Neuronal stem cell (in vitro differentiated cells): ENCODE measurements around the gene CCDC201.

Experiments
- DNase-seq: peaks from one replicate; pipeline ENCODE4 v3.0.0-alpha.2; 2013; ENCODE audit warnings: low spot score
- H2AFZ ChIP-seq: one replicate; pipeline ENCODE4 v1.6.1; 2013; ENCODE audit warnings: mild to moderate bottlenecking, low read length, inconsistent platforms
- H2AK5ac ChIP-seq: 2 replicates; pipeline ENCODE4 v1.6.1; 2013; ENCODE audit warnings: low read depth, mild to moderate bottlenecking, inconsistent platforms, low read length, moderate library complexity, mixed read lengths
- H2BK120ac ChIP-seq: 2 replicates; pipeline ENCODE4 v1.6.1; 2013; ENCODE audit warnings: low read depth, mild to moderate bottlenecking, inconsistent platforms, low read length, moderate library complexity, mixed read lengths
- H2BK12ac ChIP-seq: one replicate; pipeline ENCODE4 v1.6.1; 2013; ENCODE audit warnings: low read length, inconsistent platforms
- H2BK15ac ChIP-seq: 2 replicates; pipeline ENCODE4 v1.6.1; 2013; ENCODE audit warnings: mild to moderate bottlenecking, low read length, inconsistent platforms, mixed read lengths
- H2BK5ac ChIP-seq: one replicate; pipeline ENCODE4 v1.6.1; 2013; ENCODE audit warnings: inconsistent platforms, mild to moderate bottlenecking, low read length, moderate library complexity
- H3K14ac ChIP-seq: one replicate; pipeline ENCODE4 v1.6.1; 2013; ENCODE audit warnings: low read length, inconsistent platforms
- H3K18ac ChIP-seq: 2 replicates; pipeline ENCODE4 v1.6.1; 2013; ENCODE audit warnings: low read length, inconsistent platforms
- H3K23ac ChIP-seq: 2 replicates; pipeline ENCODE4 v1.6.1; 2013; ENCODE audit warnings: low read depth, mild to moderate bottlenecking, mixed read lengths, low read length, inconsistent platforms; ENCODE audit not compliant: poor library complexity
- H3K27ac ChIP-seq: replicated peaks from 3 replicates; pipeline ENCODE4 v1.5.1; 2013; ENCODE audit warnings: low read length, inconsistent platforms
- H3K27me3 ChIP-seq, 3 experiments: 2 replicates each; pipeline ENCODE4 v1.6.1; 2013; ENCODE audit warnings: low read length in 3 of 3, mild to moderate bottlenecking in 2 of 3, inconsistent platforms in 1 of 3, low read depth in 1 of 3, mixed read lengths in 1 of 3, moderate library complexity in 1 of 3; ENCODE audit not compliant: control insufficient read depth in 3 of 3, insufficient read depth in 3 of 3
- H3K36me3 ChIP-seq, 2 donors: replicated peaks in 1 of 2; 2 replicates each; pipeline ENCODE4 v1.6.1; 2013; ENCODE audit warnings: low read length in 2 of 2; ENCODE audit not compliant: control insufficient read depth in 2 of 2, insufficient read depth in 2 of 2
- H3K4ac ChIP-seq: 2 replicates; pipeline ENCODE4 v1.6.1; 2013; ENCODE audit warnings: inconsistent platforms, mild to moderate bottlenecking, low read length, moderate library complexity
- H3K4me1 ChIP-seq, 2 donors: 1 replicate in 1 of 2; 2 replicates in 1 of 2; pipeline ENCODE4 v1.6.1; 2013; ENCODE audit warnings: low read length in 2 of 2, low read depth in 1 of 2; ENCODE audit not compliant: control insufficient read depth in 2 of 2, insufficient read depth in 1 of 2
- H3K4me2 ChIP-seq: one replicate; pipeline ENCODE4 v1.6.1; 2013; ENCODE audit warnings: mild to moderate bottlenecking, low read length, inconsistent platforms; ENCODE audit not compliant: insufficient read depth, poor library complexity, severe bottlenecking
- H3K4me3 ChIP-seq, 2 donors: 2 replicates each; pipeline ENCODE4 v1.5.1; 2013; ENCODE audit warnings: low read length in 2 of 2, mild to moderate bottlenecking in 2 of 2, inconsistent platforms in 1 of 2, moderate library complexity in 1 of 2
- H3K79me1 ChIP-seq: one replicate; pipeline ENCODE4 v1.6.1; 2013; ENCODE audit warnings: low read depth, mild to moderate bottlenecking, inconsistent platforms, low read length, moderate library complexity
- H3K9ac ChIP-seq: one replicate; pipeline ENCODE4 v1.6.1; 2013; ENCODE audit warnings: mild to moderate bottlenecking, low read depth, low read length, inconsistent platforms; ENCODE audit not compliant: poor library complexity
- H3K9me3 ChIP-seq, 2 donors: replicated peaks in 1 of 2; 2 replicates each; pipeline versions ENCODE3 to v1.6.1; 2013; ENCODE audit warnings: low read length in 2 of 2, mild to moderate bottlenecking in 2 of 2, inconsistent platforms in 1 of 2, low read depth in 1 of 2, mixed read lengths in 1 of 2, moderate library complexity in 1 of 2; ENCODE audit not compliant: control insufficient read depth in 2 of 2, insufficient read depth in 1 of 2
- H4K8ac ChIP-seq: one replicate; pipeline ENCODE4 v1.6.1; 2013; ENCODE audit warnings: low read depth, mild to moderate bottlenecking, inconsistent platforms, low read length, moderate library complexity
- H4K91ac ChIP-seq: one replicate; pipeline ENCODE4 v1.6.1; 2013; ENCODE audit warnings: low read length, low read depth, mild to moderate bottlenecking, inconsistent platforms; ENCODE audit not compliant: poor library complexity
- WGBS, 2 donors: extraction: QIAGEN DNeasy Blood & Tissue Kit; methylation state at CpG; one replicate each; pipeline ENCODE4 v1.1.7; 2013; ENCODE audit warnings: missing lambda C conversion rate in 2 of 2, mixed read lengths in 1 of 2; ENCODE audit not compliant: insufficient read length in 2 of 2, insufficient replicate concordance in 1 of 2; ENCODE audit errors: extremely low coverage in 2 of 2; 5-methylcytosine and 5-hydroxymethylcytosine counted together

CCDC201 gene

DNA sequence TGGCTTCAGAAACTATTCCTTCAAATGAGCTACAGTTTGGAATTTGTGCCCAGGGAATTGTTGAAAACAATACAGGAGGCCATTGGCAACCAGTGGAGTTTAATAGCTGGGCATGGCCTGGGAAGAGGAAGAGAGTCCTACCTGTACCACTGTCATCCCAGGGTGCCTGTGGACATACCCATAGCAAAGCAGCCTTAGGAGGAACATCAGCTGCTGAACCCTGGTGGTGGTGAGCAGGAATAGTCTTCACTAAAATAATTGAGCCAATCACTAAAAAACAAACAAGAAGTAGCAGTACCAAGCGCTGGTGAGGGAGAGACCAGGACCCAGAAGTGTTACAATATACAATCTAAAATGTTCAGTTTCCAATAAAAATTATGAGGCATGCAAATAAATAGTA, 29.9 kb upstream of the CCDC201 start:
- no peak overlapping the region for H2BK120ac ChIP-seq
- no peak overlapping the region for H3K4ac ChIP-seq
- H3K9me3 ChIP-seq: no peaks in the 10 kb centered on the region
- WGBS, 2 donors: no CpG with 5 or more reads among the region's 1 CpG
- no peak overlapping the region for H2BK12ac ChIP-seq
- H3K18ac ChIP-seq: no peak overlapping the region
- H3K36me3 ChIP-seq: no peaks in the 10 kb centered on the region
- H2AFZ ChIP-seq: no peak overlapping the region
- no peak overlapping the region for H3K4me2 ChIP-seq
- H2BK5ac ChIP-seq: no peak overlapping the region
- H4K91ac ChIP-seq: no peak overlapping the region
- H3K14ac ChIP-seq: no peak overlapping the region
- no peak for DNase-seq
- H3K9ac ChIP-seq: no peak overlapping the region
- no peaks in the 10 kb centered on the region for H3K4me1 ChIP-seq
- H3K27ac ChIP-seq: no peak overlapping the region
- no peak overlapping the region for H2AK5ac ChIP-seq
- H4K8ac ChIP-seq: no peak overlapping the region
- H3K79me1 ChIP-seq: no peaks in the 10 kb centered on the region
- no peak overlapping the region for H2BK15ac ChIP-seq
- H3K23ac ChIP-seq: no peak overlapping the region
- no peaks in the 10 kb centered on the region for H3K27me3 ChIP-seq
- H3K4me3 ChIP-seq: no peak overlapping the region

- Histone ChIP-seq H3K27me3 (no peaks in the 10 kb centered on the region), H3K18ac (no peak overlapping the region), H3K4ac (no peak overlapping the region), H3K79me1 (no peaks in the 10 kb centered on the region), H3K27ac (no peak overlapping the region), H3K4me1 (no peaks in the 10 kb centered on the region), H3K36me3 (no peaks in the 10 kb centered on the region), H3K4me3 (no peak overlapping the region), H2AFZ (no peak overlapping the region), H3K9me3 (no peaks in the 10 kb centered on the region), H2BK5ac (no peak overlapping the region), H3K9ac (no peak overlapping the region), H2BK120ac (no peak overlapping the region), H3K4me2 (no peak overlapping the region), H3K14ac (no peak overlapping the region), H4K91ac (no peak overlapping the region), H3K23ac (no peak overlapping the region), H2BK15ac (no peak overlapping the region), H2BK12ac (no peak overlapping the region), H2AK5ac (no peak overlapping the region), H4K8ac (no peak overlapping the region)
- no peak for DNase-seq
- no CpG with 5 or more reads among the region's 1 CpG for WGBS, 2 donors
These were observed 28.7 kb upstream of the CCDC201 start for GRCh38 chr7:45901566-45901965.

DNA sequence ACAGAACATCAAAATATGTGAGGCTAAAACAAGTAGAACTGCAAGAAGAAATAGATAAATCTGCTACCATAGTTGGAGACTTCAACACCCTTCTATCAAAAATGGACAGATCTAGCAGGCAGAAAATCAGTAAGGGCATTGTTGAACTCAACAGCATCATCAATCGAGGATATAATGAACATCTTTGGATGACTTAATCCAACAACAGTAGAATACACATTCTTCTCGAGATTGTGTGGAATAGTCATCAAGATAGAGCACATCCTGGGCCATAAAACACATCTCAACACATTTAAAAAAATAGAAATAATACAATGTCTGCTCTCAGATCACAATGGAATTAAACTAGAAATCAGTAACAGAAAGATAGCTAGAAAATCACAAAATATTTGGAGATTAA, 25.3 kb upstream of the CCDC201 start:
- Histone ChIP-seq H4K8ac (no peak overlapping the region), H2AK5ac (no peak overlapping the region), H2BK15ac (no peak overlapping the region), H3K9me3 (no peaks in the 10 kb centered on the region), H3K4me1 (no peaks in the 10 kb centered on the region), H2BK120ac (no peak overlapping the region), H3K18ac (no peak overlapping the region), H3K36me3 (no peaks in the 10 kb centered on the region), H3K14ac (no peak overlapping the region), H4K91ac (no peak overlapping the region), H3K27me3 (peaks cover 0 to 8% (median 0%) of the 10 kb centered on the region in 3 experiments), H3K23ac (no peak overlapping the region), H2BK12ac (no peak overlapping the region), H2BK5ac (no peak overlapping the region), H3K4me3 (no peak overlapping the region), H3K4me2 (no peak overlapping the region), H3K27ac (no peak overlapping the region), H2AFZ (no peak overlapping the region), H3K79me1 (no peaks in the 10 kb centered on the region), H3K9ac (no peak overlapping the region), H3K4ac (no peak overlapping the region)
- WGBS, 2 donors: no CpG with 5 or more reads among the region's 2 CpGs
- no peak for DNase-seq

DNA sequence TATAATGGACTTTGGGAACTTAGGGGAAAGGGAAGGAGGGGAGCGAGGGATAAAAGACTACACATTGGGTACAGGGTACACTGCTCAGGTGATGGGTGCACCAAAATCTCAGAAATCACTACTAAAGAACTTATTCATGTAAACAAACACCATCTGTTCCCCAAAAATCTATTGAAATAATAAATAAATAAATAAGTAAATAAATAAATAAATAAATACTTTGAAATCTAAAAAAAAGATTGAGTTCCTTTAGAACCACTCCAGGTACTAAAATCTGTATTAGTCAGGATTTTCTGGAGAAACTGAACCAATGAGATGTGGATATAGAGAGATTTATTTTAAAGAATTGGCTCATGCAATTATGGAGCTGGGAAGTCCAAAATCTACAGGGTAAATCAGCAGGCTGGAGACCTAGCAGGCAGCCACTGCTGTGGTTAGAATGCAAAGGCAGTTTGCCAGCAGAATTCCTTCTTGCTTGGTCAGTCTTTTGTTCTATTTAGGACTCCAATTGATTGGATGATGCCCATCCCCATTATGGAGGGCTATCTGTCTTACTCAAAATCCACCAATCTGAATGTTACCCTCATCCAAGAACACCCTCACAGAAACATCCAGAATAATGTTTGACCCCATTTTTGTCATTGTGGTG, 24.3 kb upstream of the CCDC201 start:
- H2BK5ac ChIP-seq: no peak overlapping the region

More for the DNA sequence above, 24.3 kb upstream of the CCDC201 start:
- Histone ChIP-seq H3K4me1 (no peaks in the 10 kb centered on the region), H3K4me3 (no peak overlapping the region), H2AK5ac (no peak overlapping the region), H3K4me2 (no peak overlapping the region), H3K18ac (no peak overlapping the region), H3K79me1 (no peaks in the 10 kb centered on the region), H3K9me3 (no peaks in the 10 kb centered on the region), H3K4ac (no peak overlapping the region), H3K27ac (no peak overlapping the region), H2AFZ (no peak overlapping the region), H4K91ac (no peak overlapping the region), H4K8ac (no peak overlapping the region), H3K23ac (no peak overlapping the region), H2BK120ac (no peak overlapping the region), H2BK15ac (no peak overlapping the region), H3K9ac (no peak overlapping the region), H2BK12ac (no peak overlapping the region), H3K14ac (no peak overlapping the region), H3K36me3 (no peaks in the 10 kb centered on the region), H3K27me3 (peaks cover 0 to 15% (median 0%) of the 10 kb centered on the region in 3 experiments)
- no peak for DNase-seq
- WGBS, 2 donors: no CpG with 5 or more reads among the region's 1 CpG
